Subcutaneous abdominal adipose tissue (tissue), 5 donors: ENCODE measurements around the gene CDX2.

Experiments
- H3K27ac ChIP-seq: one replicate; pipeline ENCODE4 v1.7.0; 2013; ENCODE audit warnings: low read depth, mild to moderate bottlenecking, inconsistent platforms, low read length, moderate library complexity
- H3K27me3 ChIP-seq, 5 donors: one replicate each; pipeline ENCODE4 v1.7.0; 2013; ENCODE audit warnings: low read length in 5 of 5, inconsistent platforms in 1 of 5; ENCODE audit not compliant: control insufficient read depth in 5 of 5, insufficient read depth in 4 of 5
- H3K36me3 ChIP-seq, 5 donors: one replicate each; pipeline ENCODE4 v1.7.0; 2013; ENCODE audit warnings: low read length in 5 of 5; ENCODE audit not compliant: control insufficient read depth in 5 of 5, insufficient read depth in 5 of 5
- H3K4me1 ChIP-seq, 5 donors: one replicate each; pipeline ENCODE4 v1.7.0; 2013; ENCODE audit warnings: low read length in 5 of 5, mild to moderate bottlenecking in 3 of 5, moderate library complexity in 1 of 5; ENCODE audit not compliant: control insufficient read depth in 5 of 5, insufficient read depth in 5 of 5
- H3K4me3 ChIP-seq, 5 donors: one replicate each; pipeline ENCODE4 v1.7.0; 2013; ENCODE audit warnings: low read length in 5 of 5, low read depth in 1 of 5
- H3K9ac ChIP-seq, 5 donors: one replicate each; pipeline ENCODE4 v1.7.0; 2013; ENCODE audit warnings: low read length in 5 of 5, mild to moderate bottlenecking in 4 of 5, moderate library complexity in 3 of 5
- H3K9me3 ChIP-seq, 5 donors: one replicate each; pipeline ENCODE4 v1.7.0; 2013; ENCODE audit warnings: low read length in 5 of 5; ENCODE audit not compliant: control insufficient read depth in 5 of 5
- donor health status: healthy.
- donor health status: healthy.
- donor health status: healthy.
- donor health status: healthy.
- donor health status: healthy.

CDX2 gene

GRCh38 chr13:27918918-27919658, 50.0 kb downstream of the CDX2 start:
- Histone ChIP-seq H3K36me3 (no peaks in the 10 kb centered on the region), H3K9me3 (no peaks in the 10 kb centered on the region), H3K27me3 (peaks cover 51 to 88% (median 82%) of the 10 kb centered on the region in 5 donors), H3K4me3 (no peak overlapping the region), H3K4me1 (peaks cover 0 to 49% (median 38%) of the 10 kb centered on the region in 5 donors), H3K9ac (no peak overlapping the region), H3K27ac (no peak overlapping the region)

- Histone ChIP-seq H3K9me3 (no peaks in the 10 kb centered on the region), H3K4me1 (peaks cover 0 to 49% (median 38%) of the 10 kb centered on the region in 5 donors), H3K27me3 (peaks cover 56 to 88% (median 82%) of the 10 kb centered on the region in 5 donors), H3K27ac (no peak overlapping the region), H3K36me3 (no peaks in the 10 kb centered on the region), H3K4me3 (no peak overlapping the region), H3K9ac (no peak overlapping the region)
These were observed 50.8 kb downstream of the CDX2 start for GRCh38 chr13:27918041-27918917.

- H3K4me3 ChIP-seq: no peak overlapping the region
- H3K27ac ChIP-seq: no peak overlapping the region
- H3K9ac ChIP-seq: no peak overlapping the region
- peaks cover 0 to 49% (median 37%) of the 10 kb centered on the region in 5 donors for H3K4me1 ChIP-seq
- H3K9me3 ChIP-seq: no peaks in the 10 kb centered on the region
- peaks cover 50 to 79% (median 72%) of the 10 kb centered on the region in 5 donors for H3K27me3 ChIP-seq
- H3K36me3 ChIP-seq: no peaks in the 10 kb centered on the region
These were observed 51.8 kb downstream of the CDX2 start for GRCh38 chr13:27917121-27917947.

- no peaks in the 10 kb centered on the region for H3K36me3 ChIP-seq
- no peak overlapping the region for H3K9ac ChIP-seq
- H3K4me3 ChIP-seq: no peak overlapping the region
- H3K27me3 ChIP-seq: peaks cover 35 to 65% (median 60%) of the 10 kb centered on the region in 5 donors
- no peaks in the 10 kb centered on the region for H3K9me3 ChIP-seq
- no peak overlapping the region for H3K27ac ChIP-seq
- H3K4me1 ChIP-seq: peaks cover 0 to 32% (median 23%) of the 10 kb centered on the region in 5 donors
These were observed 53.6 kb downstream of the CDX2 start for GRCh38 chr13:27915301-27916207.

- H3K36me3 ChIP-seq: no peaks in the 10 kb centered on the region
These were observed 56.0 kb downstream of the CDX2 start for GRCh38 chr13:27913160-27913559.

GRCh38 chr13:27911521-27911920, 57.6 kb downstream of the CDX2 start:
- Histone ChIP-seq H3K27me3 (peaks cover 16 to 43% (median 35%) of the 10 kb centered on the region in 5 donors), H3K9me3 (no peaks in the 10 kb centered on the region)

More at GRCh38 chr13:27913160-27913559, 56.0 kb downstream of the CDX2 start:
- Histone ChIP-seq H3K27ac (no peak overlapping the region), H3K9ac (no peak overlapping the region), H3K27me3 (peaks cover 27 to 49% (median 45%) of the 10 kb centered on the region in 5 donors), H3K4me1 (peaks cover 0 to 12% (median 9%) of the 10 kb centered on the region in 5 donors), H3K4me3 (no peak overlapping the region), H3K9me3 (no peaks in the 10 kb centered on the region)

More at GRCh38 chr13:27911521-27911920, 57.6 kb downstream of the CDX2 start:
- no peak overlapping the region for H3K9ac ChIP-seq
- no peak overlapping the region for H3K4me3 ChIP-seq
- no peaks in the 10 kb centered on the region for H3K4me1 ChIP-seq
- no peaks in the 10 kb centered on the region for H3K36me3 ChIP-seq
- H3K27ac ChIP-seq: no peak overlapping the region
